ENCODE measurements around the gene CMSS1.

The CMSS1 gene

GRCh38 chr3:100005665-100006393 lies 188.2 kb downstream of the CMSS1 start:
- no peak for DNase-seq

GRCh38 chr3:100006570-100007271 lies 189.1 kb downstream of the CMSS1 start:
- DNase-seq, result no peak

- no peak for DNase-seq
These were observed 189.7 kb downstream of the CMSS1 start for GRCh38 chr3:100007313-100007712.

GRCh38 chr3:100008081-100008698 lies 190.5 kb downstream of the CMSS1 start:
- DNase-seq, result no peak

DNA sequence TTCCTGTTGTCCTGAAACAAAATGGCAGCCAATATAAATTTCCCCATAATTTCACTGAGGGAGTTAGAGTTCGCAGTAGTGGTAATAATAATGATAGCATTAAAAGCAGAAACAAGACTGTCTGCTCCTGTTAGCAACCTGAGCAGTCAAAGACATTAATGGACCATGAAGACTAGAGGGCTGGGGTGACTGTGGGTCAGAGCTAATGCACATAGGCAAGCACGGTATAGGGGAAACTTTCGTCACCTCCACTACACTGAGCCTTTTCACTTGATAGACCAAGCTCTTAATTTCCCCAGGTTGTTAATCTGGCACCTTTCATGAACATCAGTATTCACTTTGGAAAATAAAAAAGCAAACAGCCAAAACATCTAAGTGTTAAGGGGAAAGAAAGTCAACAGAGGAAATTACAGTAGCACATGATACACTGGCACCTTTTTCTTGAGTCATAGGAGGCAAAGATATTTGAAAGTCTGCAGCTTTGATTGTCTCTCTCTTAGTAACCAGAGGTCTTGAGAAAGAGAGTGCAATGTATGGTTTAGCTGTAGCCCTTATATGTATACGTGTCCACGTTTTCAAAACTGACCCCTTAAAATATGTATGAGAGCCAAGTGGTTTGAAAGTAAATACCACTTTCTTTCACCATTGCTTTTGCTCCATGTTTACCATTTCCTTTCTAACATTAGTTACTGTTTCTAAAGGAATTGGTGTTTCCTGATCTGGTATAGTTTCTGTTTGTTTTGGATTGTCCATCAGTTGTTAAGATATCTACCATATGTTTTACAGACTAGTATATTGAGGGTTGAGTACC lies 191.8 kb downstream of the CMSS1 start:
- DNase-seq, result no peak

GRCh38 chr3:100010087-100010417 lies 192.4 kb downstream of the CMSS1 start:
- no peak for DNase-seq

DNA sequence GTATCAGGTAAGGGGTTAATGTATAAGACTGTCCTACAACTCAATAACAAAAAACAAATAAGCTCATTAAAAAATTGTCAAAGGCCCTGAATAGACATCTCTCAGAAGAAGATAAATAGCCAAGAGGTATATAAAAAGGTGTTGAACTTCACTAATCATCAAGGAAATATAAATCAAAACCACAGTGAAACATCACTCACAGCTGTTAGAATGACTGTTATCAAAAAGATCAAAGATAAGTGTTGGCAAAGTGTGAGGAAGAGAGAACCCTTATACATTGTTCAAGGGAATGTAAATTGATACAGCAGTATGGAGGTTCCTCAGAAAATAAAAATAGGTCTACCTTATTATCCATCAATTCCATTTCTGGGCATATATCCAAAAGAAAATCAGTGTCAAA lies 201.1 kb downstream of the CMSS1 start:
- DNase-seq, result no peak

DNA sequence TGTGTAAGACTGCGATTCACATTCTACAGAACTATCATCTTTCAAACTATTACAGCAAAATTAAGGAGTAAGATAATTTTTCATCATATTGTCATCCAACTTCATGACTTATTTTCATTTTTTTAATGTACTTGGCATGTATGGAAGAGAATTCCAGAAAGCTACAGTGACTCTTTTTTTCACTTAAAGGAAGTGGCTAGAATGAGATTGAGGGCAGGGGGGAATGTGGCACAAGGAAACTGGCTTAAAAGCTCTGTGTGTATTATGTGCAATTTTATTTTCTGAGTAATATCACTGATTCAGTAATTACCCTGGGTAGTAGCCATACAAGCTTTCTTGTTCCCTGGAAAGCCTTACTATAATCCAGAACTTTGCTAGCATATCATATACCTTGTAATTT lies 202.1 kb downstream of the CMSS1 start:
- DNase-seq, result no peak

DNA sequence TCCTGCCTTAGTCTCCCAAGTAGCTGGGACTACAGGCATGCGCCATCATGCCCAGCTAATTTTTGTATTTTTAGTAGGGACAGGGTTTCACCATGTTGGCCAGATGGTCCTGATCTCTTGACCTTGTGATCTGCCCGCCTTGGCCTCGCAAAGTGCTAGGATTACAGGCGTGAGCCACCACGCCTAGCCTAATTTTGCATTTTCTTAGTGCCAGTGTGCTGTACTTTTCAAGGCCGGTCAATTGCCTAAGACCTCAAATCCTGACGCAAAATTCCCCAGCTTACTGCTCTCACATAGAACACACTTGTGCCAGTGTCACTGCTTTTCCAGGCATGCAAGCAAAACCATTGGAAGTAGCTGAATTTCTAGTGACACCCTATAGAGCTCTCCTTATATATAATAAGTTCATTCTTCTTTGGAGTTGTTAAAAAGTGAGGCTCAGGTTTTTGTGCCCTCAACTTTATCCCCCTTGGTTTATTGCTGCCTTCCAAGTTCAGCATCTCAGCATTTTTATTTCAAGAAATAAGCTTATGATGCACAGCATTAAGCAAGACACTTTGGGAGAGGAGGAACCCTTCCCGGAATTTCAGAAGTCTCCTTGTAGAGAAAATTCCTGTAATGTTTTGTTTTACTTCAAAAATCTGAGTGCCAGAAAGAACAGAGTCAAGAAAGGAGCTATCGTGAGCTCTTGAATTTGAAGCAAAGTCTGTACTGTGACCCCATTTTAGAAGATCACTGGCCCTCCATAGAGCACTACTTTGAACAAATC lies 203.4 kb downstream of the CMSS1 start:
- no peak for DNase-seq

- no peak for DNase-seq
These were observed 204.8 kb downstream of the CMSS1 start for GRCh38 chr3:100022506-100022905.

- DNase-seq, result no peak
These were observed 205.5 kb downstream of the CMSS1 start for GRCh38 chr3:100023150-100023549.

GRCh38 chr3:100023595-100023994 lies 205.9 kb downstream of the CMSS1 start:
- no peak for DNase-seq

DNA sequence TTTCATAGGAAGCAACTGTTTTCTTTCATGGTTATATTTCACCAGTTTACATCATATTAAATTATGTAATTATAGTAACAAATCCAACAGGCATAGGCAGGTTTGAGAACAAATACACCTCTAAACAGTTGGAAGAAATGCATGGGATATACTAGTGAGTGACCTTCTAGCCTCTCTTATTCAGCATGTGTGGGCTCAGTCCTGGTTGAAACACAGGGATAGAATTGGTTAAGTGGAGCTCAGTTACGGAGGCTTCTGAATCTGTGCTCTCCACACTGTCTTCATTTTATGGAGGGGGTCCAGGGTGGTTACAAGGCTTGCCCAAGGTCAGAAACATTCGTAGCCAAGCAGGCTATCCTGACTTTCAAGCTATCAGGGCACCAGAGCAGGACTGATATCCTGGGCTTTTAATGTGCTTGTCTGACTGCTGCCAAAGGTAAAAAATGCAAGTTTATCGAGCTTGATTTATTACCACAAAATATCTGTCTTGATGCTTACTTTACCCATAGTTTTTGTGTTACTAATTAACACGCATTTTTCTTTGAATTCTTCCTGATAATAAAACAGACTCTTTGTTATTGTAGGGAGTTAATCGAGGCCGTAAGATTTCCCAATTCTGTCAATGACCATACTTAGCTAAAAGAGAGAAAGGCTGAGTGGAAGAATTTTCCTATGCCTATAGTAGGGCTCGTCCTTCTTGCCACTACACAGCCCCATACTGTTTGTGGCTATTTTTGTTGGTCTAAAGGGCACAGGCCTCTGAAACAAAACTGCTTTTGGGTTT lies 207.1 kb downstream of the CMSS1 start:
- DNase-seq, result no peak

DNA sequence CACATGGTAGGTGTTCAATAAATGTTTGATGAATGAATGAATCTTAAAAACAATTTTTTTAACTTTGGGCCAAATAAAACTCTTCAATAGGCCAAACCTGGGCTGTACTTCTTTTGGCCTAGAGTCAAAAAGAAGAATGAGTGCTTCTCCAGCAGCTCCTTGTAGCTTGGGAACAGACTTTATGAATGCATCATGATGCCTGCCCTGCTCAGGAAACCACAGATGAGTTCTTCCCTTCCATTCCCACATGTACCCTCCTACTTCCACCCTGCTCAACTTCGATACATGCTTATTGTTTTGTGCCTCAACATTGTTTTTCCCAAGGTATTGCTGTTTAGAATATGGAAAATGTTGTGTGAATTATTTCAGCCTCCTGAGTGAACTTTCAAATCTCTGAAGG lies 209.7 kb downstream of the CMSS1 start:
- no peak for DNase-seq

GRCh38 chr3:100029052-100029451 lies 211.4 kb downstream of the CMSS1 start:
- no peak for DNase-seq

- no peak for DNase-seq
These were observed 212.0 kb downstream of the CMSS1 start for GRCh38 chr3:100029689-100030088.

- no peak for DNase-seq
These were observed 212.7 kb downstream of the CMSS1 start for GRCh38 chr3:100030346-100030745.

DNA sequence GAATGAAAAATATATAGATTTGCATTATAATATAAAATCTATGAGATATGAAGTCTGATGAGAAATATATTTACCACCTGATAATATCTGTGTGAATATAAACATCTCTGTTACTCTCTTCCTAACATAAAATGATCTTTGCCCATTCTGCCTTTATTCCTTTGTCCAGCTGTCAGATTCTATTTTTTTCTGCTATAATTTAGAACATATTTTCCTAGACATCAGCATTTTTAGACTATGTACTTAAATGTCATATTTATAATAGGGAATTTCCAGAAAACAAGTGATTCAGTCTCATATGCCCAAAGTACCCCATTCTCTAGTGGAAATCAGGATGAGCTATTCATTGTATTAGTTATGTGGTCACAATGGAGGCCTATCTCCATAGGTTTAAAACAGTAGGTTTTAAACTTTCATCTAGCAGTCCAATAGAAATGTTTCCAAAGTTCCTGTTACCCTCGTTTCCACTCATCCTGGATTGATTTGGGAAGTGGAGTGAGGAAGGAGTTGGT lies 213.3 kb downstream of the CMSS1 start:
- no peak for DNase-seq

DNA sequence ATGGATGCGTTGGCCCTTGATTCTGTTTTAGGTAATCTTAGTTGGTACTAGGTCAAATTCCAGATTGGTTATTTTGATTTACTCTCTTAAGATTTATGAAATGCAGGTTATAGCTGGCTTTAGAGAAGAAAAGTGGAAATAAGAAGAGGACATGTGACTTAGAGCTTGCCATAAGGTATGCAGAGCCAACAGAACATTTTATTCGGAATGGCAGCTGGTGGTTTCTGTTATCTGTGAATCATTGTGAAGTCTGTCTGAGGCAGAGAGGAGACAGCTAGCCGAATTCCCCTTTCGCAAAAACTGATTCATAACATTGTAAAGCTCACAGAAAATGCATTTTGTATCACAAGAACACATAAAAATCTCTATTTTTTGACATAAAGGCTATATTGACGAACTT lies 214.6 kb downstream of the CMSS1 start:
- DNase-seq, result no peak

- DNase-seq, result no peak
These were observed 215.5 kb downstream of the CMSS1 start for GRCh38 chr3:100033184-100033583.

GRCh38 chr3:100033903-100034471 lies 216.3 kb downstream of the CMSS1 start:
- no peak for DNase-seq
